Body of pancreas (tissue), 4 donors: Measurements from ENCODE around the gene FAM153A.
"Not testable (repeated sequence)": the region's sequence is repeated elsewhere in the genome, so short reads cannot be mapped to it uniquely, and the experiment has no call there.

Experiments used
- POLR2A ChIP-seq, 3 donors: fragments of 450-650 bp; IDR thresholded peaks; one replicate each; pipeline ENCODE4 v1.6.1; 2016; ENCODE audit warnings: antibody characterized with exemption in 3 of 3, mild to moderate bottlenecking in 2 of 3
- TF ChIP-seq, protein P1 (sequence below), 7 experiments: fragments of 450-650 bp in 4 of 7; fragments of 200-600 bp in 3 of 7; sonication (generic) in 3 of 7; IDR thresholded peaks; one replicate each; pipeline ENCODE4 v1.5.1; 2016 to 2019; ENCODE audit warnings: antibody characterized with exemption in 7 of 7

DNA sequence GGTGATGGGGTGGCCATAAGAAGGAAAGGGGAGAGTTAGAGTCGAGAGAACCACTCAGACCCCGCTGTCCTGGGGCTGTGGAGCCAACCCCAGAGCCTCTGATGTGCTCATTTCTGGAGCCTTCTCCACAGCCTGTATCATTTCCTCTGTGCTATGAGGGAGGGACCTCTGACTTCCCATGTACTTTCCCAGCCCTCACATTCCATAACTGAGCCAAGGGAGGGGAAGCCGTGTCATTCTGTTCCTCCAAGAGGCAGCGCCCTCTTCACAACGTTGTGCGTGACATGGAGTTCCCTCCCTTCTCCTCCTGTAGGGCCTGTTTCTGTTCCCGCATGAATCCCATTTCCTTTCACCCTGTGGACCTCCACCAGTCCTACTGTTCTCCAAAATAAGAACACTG lies 57.8 kb downstream of the FAM153A start:
- TF ChIP-seq, protein P1, sequence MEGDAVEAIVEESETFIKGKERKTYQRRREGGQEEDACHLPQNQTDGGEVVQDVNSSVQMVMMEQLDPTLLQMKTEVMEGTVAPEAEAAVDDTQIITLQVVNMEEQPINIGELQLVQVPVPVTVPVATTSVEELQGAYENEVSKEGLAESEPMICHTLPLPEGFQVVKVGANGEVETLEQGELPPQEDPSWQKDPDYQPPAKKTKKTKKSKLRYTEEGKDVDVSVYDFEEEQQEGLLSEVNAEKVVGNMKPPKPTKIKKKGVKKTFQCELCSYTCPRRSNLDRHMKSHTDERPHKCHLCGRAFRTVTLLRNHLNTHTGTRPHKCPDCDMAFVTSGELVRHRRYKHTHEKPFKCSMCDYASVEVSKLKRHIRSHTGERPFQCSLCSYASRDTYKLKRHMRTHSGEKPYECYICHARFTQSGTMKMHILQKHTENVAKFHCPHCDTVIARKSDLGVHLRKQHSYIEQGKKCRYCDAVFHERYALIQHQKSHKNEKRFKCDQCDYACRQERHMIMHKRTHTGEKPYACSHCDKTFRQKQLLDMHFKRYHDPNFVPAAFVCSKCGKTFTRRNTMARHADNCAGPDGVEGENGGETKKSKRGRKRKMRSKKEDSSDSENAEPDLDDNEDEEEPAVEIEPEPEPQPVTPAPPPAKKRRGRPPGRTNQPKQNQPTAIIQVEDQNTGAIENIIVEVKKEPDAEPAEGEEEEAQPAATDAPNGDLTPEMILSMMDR (IDR thresholded peaks at IDR 0.05), result not testable (repeated sequence)
- TF ChIP-seq POLR2A (IDR thresholded peaks at IDR 0.05), result not testable (repeated sequence)
